Progenitor cell of endocrine pancreas (in vitro differentiated cells): ENCODE results near the gene PURB. TPM values are rescaled to one million over a fixed set of nuclear protein-coding genes. Genes with fewer than 3 reads are reported as not detected.

Experiments
- DNase-seq: peaks from one replicate; pipeline ENCODE4 v3.0.0; 2021; ENCODE audit warnings: low spot score; ENCODE audit not compliant: unreplicated experiment
- H3K27ac Mint-ChIP-seq: 2 replicates; pipeline ENCODE4 v1.8.0; 2021; ENCODE audit warnings: mild to moderate bottlenecking, moderate library complexity, mixed read lengths
- H3K27me3 Mint-ChIP-seq: 2 replicates; pipeline ENCODE4 v1.8.0; 2021; ENCODE audit warnings: mixed read lengths
- H3K36me3 Mint-ChIP-seq: 2 replicates; pipeline ENCODE4 v1.8.0; 2022; ENCODE audit warnings: mixed read lengths; ENCODE audit not compliant: insufficient read depth
- H3K4me1 Mint-ChIP-seq: 2 replicates; pipeline ENCODE4 v1.8.0; 2021; ENCODE audit warnings: low read depth, mixed read lengths
- H3K4me3 Mint-ChIP-seq: 2 replicates; pipeline ENCODE4 v1.8.0; 2021; ENCODE audit warnings: low read depth, mild to moderate bottlenecking, moderate library complexity, mixed read lengths
- H3K9me3 Mint-ChIP-seq: 2 replicates; pipeline ENCODE4 v1.8.0; 2021; ENCODE audit warnings: low read depth, mixed read lengths
- total RNA-seq: library from RNA; stranded (reverse); gene quantifications from 2 replicates; pipeline ENCODE4 v1.2.1, GENCODE V29; 2021
- TF ChIP-seq, protein P1 (sequence below): fragments of 200-600 bp; sonication (generic); IDR thresholded peaks from one replicate; pipeline ENCODE4 v1.5.0; 2021; ENCODE audit warnings: antibody characterized with exemption, mild to moderate bottlenecking; ENCODE audit not compliant: unreplicated experiment

The PURB gene
- total RNA-seq, 1 donor from 2014 or later = 25.0 TPM

DNA sequence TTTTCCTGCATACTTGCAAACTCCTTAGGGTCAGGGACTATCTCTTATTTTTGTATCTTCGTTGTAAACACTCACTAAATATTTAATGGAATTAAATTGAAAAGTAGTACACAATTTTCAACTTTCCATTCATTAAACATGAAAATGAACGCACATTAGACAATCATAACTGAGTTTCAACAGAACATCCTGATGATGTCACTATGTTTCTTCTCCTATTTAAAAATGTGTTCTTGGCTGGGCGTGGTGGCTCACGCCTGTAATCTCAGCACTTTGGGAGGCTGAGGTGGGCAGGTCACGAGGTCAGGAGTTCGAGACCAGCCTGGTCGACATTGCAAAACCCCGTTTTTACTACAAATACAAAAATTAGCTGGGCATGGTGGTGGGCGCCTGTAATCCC is 14.1 kb upstream of the PURB start:
- H3K4me3 Mint-ChIP-seq = no peak overlapping the region

DNA sequence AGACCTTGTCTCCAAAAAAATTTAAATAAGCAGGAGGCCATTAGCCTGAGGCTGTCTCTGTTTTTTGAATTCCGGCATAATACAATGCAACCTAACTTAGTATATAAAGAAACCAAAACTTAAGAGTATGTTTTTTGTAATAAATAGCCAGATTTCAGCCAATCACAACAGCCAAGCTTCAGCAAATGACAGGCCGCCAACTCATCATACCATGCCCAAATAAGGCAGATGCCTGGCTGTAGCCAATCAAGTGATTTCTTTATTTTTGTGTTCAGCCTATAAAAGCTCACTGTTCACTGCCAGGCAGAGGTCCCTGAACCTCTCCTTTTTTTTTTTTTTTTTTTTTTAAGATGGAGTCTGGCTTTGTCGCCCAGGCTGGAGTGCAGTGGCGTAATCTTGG is 12.7 kb upstream of the PURB start:
- peaks cover 6% of the 10 kb centered on the region for H3K4me1 Mint-ChIP-seq
- peaks cover 8% of the 10 kb centered on the region for H3K27me3 Mint-ChIP-seq
- H3K9me3 Mint-ChIP-seq = no peaks in the 10 kb centered on the region
- no peak for DNase-seq
- no peak overlapping the region for H3K4me3 Mint-ChIP-seq
- H3K36me3 Mint-ChIP-seq = no peaks in the 10 kb centered on the region
- H3K27ac Mint-ChIP-seq = no peak overlapping the region
- TF ChIP-seq, protein P1, sequence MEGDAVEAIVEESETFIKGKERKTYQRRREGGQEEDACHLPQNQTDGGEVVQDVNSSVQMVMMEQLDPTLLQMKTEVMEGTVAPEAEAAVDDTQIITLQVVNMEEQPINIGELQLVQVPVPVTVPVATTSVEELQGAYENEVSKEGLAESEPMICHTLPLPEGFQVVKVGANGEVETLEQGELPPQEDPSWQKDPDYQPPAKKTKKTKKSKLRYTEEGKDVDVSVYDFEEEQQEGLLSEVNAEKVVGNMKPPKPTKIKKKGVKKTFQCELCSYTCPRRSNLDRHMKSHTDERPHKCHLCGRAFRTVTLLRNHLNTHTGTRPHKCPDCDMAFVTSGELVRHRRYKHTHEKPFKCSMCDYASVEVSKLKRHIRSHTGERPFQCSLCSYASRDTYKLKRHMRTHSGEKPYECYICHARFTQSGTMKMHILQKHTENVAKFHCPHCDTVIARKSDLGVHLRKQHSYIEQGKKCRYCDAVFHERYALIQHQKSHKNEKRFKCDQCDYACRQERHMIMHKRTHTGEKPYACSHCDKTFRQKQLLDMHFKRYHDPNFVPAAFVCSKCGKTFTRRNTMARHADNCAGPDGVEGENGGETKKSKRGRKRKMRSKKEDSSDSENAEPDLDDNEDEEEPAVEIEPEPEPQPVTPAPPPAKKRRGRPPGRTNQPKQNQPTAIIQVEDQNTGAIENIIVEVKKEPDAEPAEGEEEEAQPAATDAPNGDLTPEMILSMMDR = no peak

More for the DNA sequence above, 14.1 kb upstream of the PURB start:
- no peak for DNase-seq
- TF ChIP-seq, protein P1 = no peak
- no peaks in the 10 kb centered on the region for H3K9me3 Mint-ChIP-seq
- H3K4me1 Mint-ChIP-seq = no peaks in the 10 kb centered on the region
- no peak overlapping the region for H3K27ac Mint-ChIP-seq
- H3K27me3 Mint-ChIP-seq = peaks cover 12% of the 10 kb centered on the region
- no peaks in the 10 kb centered on the region for H3K36me3 Mint-ChIP-seq

DNA sequence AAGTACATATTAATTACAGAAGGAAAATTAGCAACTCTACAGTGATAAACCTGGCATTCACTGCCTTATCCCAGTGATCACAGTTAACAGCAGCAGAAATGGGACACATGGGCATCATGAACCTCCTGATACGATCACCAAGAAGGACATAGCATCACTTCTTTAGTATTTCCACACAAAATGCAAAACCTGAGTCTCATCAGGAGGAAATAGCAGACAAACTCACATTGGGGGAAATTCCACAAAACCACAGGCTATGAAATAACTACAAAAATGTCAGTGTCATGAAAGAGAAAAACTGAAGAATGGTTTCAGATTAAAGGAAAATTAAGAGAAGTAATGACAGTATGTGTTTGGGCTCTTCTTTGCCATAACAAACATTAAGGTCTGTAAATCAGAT is 12.0 kb upstream of the PURB start:
- H3K27ac Mint-ChIP-seq = no peak overlapping the region
- peaks cover 8% of the 10 kb centered on the region for H3K27me3 Mint-ChIP-seq
- no peak for DNase-seq
- H3K36me3 Mint-ChIP-seq = no peaks in the 10 kb centered on the region
- TF ChIP-seq, protein P1 = no peak
- no peaks in the 10 kb centered on the region for H3K9me3 Mint-ChIP-seq
- no peak overlapping the region for H3K4me3 Mint-ChIP-seq
- peaks cover 6% of the 10 kb centered on the region for H3K4me1 Mint-ChIP-seq

DNA sequence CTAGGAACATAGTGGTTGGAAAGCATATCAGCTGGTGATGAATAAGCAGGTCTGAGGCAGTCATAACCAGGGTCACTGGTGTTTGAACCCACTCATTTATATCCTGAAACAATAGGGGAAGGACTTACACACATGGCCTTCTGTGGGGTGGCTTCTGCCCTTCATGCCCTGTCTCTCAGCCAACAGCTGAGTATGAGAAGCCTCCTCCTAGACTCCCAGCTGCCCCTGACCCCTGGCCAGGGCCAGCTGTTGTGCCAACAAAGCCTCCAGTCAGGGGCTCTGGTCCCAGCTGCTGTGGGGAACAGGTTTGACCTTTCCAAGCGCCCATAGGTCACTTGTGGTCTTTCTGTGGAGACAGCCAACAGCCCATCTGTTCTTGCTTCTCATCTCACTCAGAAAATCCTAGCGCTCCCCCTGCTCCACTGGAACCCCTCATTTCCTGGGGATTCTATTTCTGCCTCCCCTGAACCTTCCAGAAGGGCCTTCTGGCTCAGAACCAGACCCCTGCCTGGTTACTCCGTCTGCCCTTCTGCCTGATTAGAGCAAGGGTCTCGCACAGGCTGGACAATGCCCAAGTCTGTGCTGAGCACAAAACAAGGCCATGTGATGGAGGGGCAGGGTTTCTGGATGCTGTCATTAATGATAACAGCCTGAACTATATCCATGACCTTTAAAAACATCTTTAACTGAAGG is 9.7 kb upstream of the PURB start:
- Mint-ChIP-seq H3K36me3 (no peaks in the 10 kb centered on the region), H3K4me3 (no peak overlapping the region), H3K9me3 (no peaks in the 10 kb centered on the region), H3K4me1 (peaks cover 6% of the 10 kb centered on the region), H3K27me3 (peaks cover 14% of the 10 kb centered on the region), H3K27ac (no peak overlapping the region)
- DNase-seq = no peak
- TF ChIP-seq, protein P1 = no peak

DNA sequence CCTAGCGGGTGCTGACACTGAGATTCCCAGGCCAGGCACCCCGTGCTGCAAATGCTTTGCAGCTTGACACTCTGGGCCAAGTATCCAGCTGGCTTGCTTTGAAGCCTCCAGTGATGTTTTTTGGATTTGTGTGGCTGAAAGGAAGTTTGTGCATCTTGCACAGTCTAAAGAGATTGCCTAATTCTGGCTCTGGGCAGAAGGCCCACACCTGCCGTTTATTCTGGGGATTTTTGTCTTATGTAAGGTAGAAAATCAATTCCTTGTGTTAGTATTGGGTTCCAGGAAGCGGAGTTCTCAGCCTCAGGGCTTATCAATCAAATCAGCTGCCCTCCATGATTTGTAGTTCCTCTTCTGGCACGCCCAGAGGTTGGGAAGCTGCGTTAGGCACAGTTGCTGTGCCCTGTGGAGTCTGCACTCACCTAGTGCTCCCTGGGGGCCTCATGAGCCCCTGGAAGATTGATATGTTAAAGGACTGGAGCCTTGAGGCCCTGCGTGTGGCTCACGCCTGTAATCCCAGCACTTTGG is 8.4 kb upstream of the PURB start:
- DNase-seq = no peak
- Mint-ChIP-seq H3K27me3 (peaks cover 18% of the 10 kb centered on the region), H3K27ac (peak overlapping the region; percentile 57), H3K4me1 (peaks cover 6% of the 10 kb centered on the region), H3K9me3 (no peaks in the 10 kb centered on the region), H3K36me3 (no peaks in the 10 kb centered on the region), H3K4me3 (no peak overlapping the region)
- TF ChIP-seq, protein P1 = no peak
